Suprapubic skin (tissue), 3 donors: ENCODE measurements around the gene SMURF2.

ENCODE experiments used
- EP300 ChIP-seq: sonication (generic); formaldehyde crosslinking; IDR thresholded peaks from one replicate; pipeline ENCODE4 v1.6.1; 2017; ENCODE audit warnings: antibody characterized with exemption
- TF ChIP-seq, protein P1 (sequence below), 2 donors: fragments of 200-600 bp in 1 of 2; fragments of 450-650 bp in 1 of 2; sonication (generic) in 1 of 2; IDR thresholded peaks; one replicate each; pipeline ENCODE4 v1.5.1; 2016 to 2019; ENCODE audit warnings: antibody characterized with exemption in 2 of 2, mild to moderate bottlenecking in 1 of 2, moderate library complexity in 1 of 2

DNA sequence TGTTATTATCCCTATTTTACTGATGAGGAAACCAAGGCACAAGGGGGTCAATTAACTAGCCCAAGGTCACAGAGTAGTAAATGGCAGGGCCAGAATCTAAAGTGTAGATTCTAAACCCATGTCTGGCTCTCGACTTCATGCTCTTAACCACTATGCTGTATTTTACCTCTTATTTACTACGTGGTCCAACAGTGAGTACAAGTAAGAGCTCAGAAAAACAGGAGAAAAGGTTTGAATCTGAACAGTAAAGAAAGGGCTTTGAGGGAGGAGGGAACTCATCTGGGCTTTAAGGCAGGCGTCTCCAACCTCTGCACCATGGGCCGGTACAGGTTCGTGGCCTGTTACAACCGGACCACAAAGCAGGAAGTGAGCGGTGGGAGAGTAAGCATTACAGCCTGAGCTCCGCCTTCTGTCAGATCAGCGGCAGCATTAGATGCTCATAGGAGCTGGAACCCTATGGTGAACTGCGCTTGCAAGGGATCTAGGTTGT is 62.9 kb downstream of the SMURF2 start:
- TF ChIP-seq EP300, result no peak
- TF ChIP-seq, protein P1, sequence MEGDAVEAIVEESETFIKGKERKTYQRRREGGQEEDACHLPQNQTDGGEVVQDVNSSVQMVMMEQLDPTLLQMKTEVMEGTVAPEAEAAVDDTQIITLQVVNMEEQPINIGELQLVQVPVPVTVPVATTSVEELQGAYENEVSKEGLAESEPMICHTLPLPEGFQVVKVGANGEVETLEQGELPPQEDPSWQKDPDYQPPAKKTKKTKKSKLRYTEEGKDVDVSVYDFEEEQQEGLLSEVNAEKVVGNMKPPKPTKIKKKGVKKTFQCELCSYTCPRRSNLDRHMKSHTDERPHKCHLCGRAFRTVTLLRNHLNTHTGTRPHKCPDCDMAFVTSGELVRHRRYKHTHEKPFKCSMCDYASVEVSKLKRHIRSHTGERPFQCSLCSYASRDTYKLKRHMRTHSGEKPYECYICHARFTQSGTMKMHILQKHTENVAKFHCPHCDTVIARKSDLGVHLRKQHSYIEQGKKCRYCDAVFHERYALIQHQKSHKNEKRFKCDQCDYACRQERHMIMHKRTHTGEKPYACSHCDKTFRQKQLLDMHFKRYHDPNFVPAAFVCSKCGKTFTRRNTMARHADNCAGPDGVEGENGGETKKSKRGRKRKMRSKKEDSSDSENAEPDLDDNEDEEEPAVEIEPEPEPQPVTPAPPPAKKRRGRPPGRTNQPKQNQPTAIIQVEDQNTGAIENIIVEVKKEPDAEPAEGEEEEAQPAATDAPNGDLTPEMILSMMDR (IDR thresholded peaks at IDR 0.05), result no peak
